ENCODE measurements around the gene PPP1R15B. TPM values are rescaled to one million over a fixed set of nuclear protein-coding genes. Genes with fewer than 3 reads are reported as not detected.

Gene PPP1R15B
- total RNA-seq, 2 donors from 2014 or later = 44.8 to 79.2 TPM

DNA sequence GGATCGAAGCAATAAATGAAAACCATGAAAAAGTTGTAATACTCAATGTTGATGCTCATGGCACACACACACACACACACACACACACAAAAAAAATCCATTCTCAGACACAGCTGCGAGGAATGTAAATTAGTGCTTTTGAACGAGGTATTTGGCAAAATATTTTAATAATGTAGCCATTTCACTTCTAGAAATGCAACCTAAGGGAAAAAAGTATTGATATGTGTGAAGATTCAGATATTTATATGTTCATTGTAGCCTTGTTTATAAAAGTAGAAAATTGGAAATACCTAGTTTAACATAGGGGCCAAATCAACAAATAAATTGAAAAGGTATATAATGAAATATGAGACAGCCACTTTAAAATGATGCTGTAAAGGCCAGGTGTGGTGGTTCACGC lies 55.7 kb downstream of the PPP1R15B start:
- 90 to 95% methylated on average over 2 to 4 of the region's 4 CpGs for WGBS, 2 experiments (ENCODE audit: insufficient coverage in 1 of 2, insufficient read length in 1 of 2)
- no peaks in the 10 kb centered on the region for H3K36me3 ChIP-seq (ENCODE audit: control insufficient read depth, insufficient read depth, low read length)
- Mint-ChIP-seq H3K27ac (no peak overlapping the region), H3K9me3 (no peaks in the 10 kb centered on the region), H3K36me3 (ENCODE audit: low read depth) (no peaks in the 10 kb centered on the region), H3K27me3 (ENCODE audit: insufficient read depth) (peaks cover 3% of the 10 kb centered on the region), H3K4me1 (peaks cover 29% of the 10 kb centered on the region), H3K4me3 (no peak overlapping the region)
- no peak overlapping the region for H3K9ac ChIP-seq (ENCODE audit: extremely low read depth, low read length, poor library complexity, severe bottlenecking)
- TF ChIP-seq, protein P1, sequence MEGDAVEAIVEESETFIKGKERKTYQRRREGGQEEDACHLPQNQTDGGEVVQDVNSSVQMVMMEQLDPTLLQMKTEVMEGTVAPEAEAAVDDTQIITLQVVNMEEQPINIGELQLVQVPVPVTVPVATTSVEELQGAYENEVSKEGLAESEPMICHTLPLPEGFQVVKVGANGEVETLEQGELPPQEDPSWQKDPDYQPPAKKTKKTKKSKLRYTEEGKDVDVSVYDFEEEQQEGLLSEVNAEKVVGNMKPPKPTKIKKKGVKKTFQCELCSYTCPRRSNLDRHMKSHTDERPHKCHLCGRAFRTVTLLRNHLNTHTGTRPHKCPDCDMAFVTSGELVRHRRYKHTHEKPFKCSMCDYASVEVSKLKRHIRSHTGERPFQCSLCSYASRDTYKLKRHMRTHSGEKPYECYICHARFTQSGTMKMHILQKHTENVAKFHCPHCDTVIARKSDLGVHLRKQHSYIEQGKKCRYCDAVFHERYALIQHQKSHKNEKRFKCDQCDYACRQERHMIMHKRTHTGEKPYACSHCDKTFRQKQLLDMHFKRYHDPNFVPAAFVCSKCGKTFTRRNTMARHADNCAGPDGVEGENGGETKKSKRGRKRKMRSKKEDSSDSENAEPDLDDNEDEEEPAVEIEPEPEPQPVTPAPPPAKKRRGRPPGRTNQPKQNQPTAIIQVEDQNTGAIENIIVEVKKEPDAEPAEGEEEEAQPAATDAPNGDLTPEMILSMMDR (conservative IDR thresholded peaks at IDR 0.05) = no peak
- H3K4me3 ChIP-seq (ENCODE audit: low read length) = no peak overlapping the region
- H3K27me3 ChIP-seq (ENCODE audit: control insufficient read depth, insufficient read depth, low read length, poor library complexity, severe bottlenecking) = no peaks in the 10 kb centered on the region
- no peaks in the 10 kb centered on the region for H3K9me3 ChIP-seq (ENCODE audit: control insufficient read depth, low read length)
- H3K27ac ChIP-seq (ENCODE audit: low read depth, low read length) = no peak overlapping the region
- peaks cover 3% of the 10 kb centered on the region for H3K4me1 ChIP-seq (ENCODE audit: control insufficient read depth, insufficient read depth, low read length)
- no peak for DNase-seq

DNA sequence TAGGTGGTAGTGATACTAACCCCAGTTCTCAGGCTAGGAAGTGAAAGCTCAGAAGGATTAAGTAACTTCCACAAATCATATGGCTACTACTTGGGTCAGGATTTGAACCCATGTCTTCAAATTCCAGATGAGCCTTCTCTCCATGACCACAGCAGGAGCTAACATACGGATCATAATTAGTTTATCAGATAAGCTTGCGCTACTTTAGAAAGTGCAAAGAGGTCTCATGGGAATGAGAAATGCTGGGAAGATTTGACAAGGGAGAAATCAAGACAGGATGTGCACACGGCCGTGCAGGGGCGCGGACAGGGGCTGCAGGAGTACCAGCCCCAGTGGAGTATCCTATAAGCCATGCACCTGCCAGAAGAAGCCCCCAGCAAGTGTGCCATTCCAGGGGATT lies 57.0 kb downstream of the PPP1R15B start:
- Mint-ChIP-seq H3K4me3 (no peak overlapping the region), H3K36me3 (ENCODE audit: low read depth) (no peaks in the 10 kb centered on the region), H3K9me3 (no peaks in the 10 kb centered on the region), H3K27ac (no peak overlapping the region), H3K27me3 (ENCODE audit: insufficient read depth) (peaks cover 3% of the 10 kb centered on the region), H3K4me1 (peaks cover 25% of the 10 kb centered on the region)
- no peaks in the 10 kb centered on the region for H3K27me3 ChIP-seq (ENCODE audit: control insufficient read depth, insufficient read depth, low read length, poor library complexity, severe bottlenecking)
- no peaks in the 10 kb centered on the region for H3K36me3 ChIP-seq (ENCODE audit: control insufficient read depth, insufficient read depth, low read length)
- no peak for DNase-seq
- H3K9me3 ChIP-seq (ENCODE audit: control insufficient read depth, low read length) = no peaks in the 10 kb centered on the region
- no peak overlapping the region for H3K9ac ChIP-seq (ENCODE audit: extremely low read depth, low read length, poor library complexity, severe bottlenecking)
- no peak overlapping the region for H3K27ac ChIP-seq (ENCODE audit: low read depth, low read length)
- H3K4me3 ChIP-seq (ENCODE audit: low read length) = no peak overlapping the region
- 73 to 80% methylated on average over 5 to 6 of the region's 6 CpGs for WGBS, 2 experiments (ENCODE audit: insufficient coverage in 1 of 2, insufficient read length in 1 of 2)
- H3K4me1 ChIP-seq (ENCODE audit: control insufficient read depth, insufficient read depth, low read length) = peaks cover 3% of the 10 kb centered on the region
- TF ChIP-seq, protein P1 (conservative IDR thresholded peaks at IDR 0.05) = no peak

Other genes with a start within 250 kb of the PPP1R15B start
- gene REN, start 245.5 kb downstream of the PPP1R15B start, total RNA-seq = not detected
- gene KISS1, start 215.3 kb downstream of the PPP1R15B start, total RNA-seq = not detected
- 1 to 10 TPM; 1.8 to 6.2 TPM for gene GOLT1A, start 197.8 kb downstream of the PPP1R15B start, total RNA-seq
- 10 to 100 TPM; 37.0 to 43.3 TPM for gene PLEKHA6, start 51.9 kb downstream of the PPP1R15B start, total RNA-seq
- 10 to 100 TPM; 21.3 to 23.9 TPM for gene PIK3C2B, start 83.0 kb upstream of the PPP1R15B start, total RNA-seq
- 100 to 1,000 TPM in 1 of 2 donors, 10 to 100 TPM in 1; 65.5 to 161 TPM for gene MDM4, start 104.6 kb upstream of the PPP1R15B start, total RNA-seq